VCaP (cell line): ENCODE results near the gene IPO13.
A peak's percentile ranks its signal among the peaks of the same experiment; 100 is the strongest.

Experiments used
- H3K27ac ChIP-seq: fragments of 450-650 bp; 2 replicates; pipeline ENCODE4 v1.5.1; 2017
- TF ChIP-seq, protein P1 (sequence below): fragments of 450-650 bp; conservative IDR thresholded peaks from 2 replicates; pipeline ENCODE4 v1.5.1; 2017; ENCODE audit warnings: mild to moderate bottlenecking, moderate library complexity

The IPO13 gene

DNA sequence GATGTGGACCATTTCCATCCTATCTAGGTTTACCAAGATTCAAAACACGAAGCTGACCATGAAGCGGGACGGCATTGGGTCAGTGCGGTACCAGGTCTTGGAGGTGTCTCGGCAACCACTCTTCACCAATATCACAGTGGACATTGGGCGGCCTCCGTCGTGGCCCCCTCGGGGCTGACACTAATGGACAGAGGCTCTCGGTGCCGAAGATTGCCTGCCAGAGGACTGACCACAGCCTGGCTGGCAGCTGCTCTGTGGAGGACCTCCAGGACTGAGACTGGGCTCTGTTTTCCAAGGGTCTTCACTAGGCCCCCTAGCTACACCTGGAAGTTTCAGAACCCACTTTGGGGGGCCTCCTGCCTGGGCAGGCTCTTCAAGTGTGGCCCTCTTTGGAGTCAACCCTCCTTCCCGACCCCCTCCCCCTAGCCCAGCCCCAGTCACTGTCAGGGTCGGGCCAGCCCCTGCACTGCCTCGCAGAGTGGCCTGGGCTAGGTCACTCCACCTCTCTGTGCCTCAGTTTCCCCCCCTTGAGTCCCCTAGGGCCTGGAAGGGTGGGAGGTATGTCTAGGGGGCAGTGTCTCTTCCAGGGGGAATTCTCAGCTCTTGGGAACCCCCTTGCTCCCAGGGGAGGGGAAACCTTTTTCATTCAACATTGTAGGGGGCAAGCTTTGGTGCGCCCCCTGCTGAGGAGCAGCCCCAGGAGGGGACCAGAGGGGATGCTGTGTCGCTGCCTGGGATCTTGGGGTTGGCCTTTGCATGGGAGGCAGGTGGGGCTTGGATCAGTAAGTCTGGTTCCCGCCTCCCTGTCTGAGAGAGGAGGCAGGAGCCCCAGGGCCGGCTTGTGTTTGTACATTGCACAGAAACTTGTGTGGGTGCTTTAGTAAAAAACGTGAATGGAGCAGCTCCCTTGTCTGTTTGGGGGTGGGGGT lies 43.8 kb downstream of the IPO13 start:
- peak overlapping the region; percentile 86 for H3K27ac ChIP-seq
- TF ChIP-seq, protein P1, sequence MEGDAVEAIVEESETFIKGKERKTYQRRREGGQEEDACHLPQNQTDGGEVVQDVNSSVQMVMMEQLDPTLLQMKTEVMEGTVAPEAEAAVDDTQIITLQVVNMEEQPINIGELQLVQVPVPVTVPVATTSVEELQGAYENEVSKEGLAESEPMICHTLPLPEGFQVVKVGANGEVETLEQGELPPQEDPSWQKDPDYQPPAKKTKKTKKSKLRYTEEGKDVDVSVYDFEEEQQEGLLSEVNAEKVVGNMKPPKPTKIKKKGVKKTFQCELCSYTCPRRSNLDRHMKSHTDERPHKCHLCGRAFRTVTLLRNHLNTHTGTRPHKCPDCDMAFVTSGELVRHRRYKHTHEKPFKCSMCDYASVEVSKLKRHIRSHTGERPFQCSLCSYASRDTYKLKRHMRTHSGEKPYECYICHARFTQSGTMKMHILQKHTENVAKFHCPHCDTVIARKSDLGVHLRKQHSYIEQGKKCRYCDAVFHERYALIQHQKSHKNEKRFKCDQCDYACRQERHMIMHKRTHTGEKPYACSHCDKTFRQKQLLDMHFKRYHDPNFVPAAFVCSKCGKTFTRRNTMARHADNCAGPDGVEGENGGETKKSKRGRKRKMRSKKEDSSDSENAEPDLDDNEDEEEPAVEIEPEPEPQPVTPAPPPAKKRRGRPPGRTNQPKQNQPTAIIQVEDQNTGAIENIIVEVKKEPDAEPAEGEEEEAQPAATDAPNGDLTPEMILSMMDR: no peak

DNA sequence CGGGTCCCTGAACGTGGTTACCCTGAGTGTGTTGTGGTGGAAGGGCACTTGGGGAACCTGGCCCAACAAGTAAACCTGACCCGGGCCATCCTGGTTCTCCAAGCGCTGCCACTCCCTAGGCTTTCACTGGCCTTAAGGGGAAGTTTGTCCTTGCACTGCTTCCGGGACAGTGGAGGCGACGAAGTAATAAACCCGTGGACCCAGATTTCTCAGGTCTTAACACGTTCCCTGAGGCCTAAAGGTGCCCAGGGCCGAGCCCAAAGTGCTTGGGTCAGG lies 44.4 kb downstream of the IPO13 start:
- TF ChIP-seq, protein P1: no peak
- H3K27ac ChIP-seq: peak overlapping the region; percentile 86

DNA sequence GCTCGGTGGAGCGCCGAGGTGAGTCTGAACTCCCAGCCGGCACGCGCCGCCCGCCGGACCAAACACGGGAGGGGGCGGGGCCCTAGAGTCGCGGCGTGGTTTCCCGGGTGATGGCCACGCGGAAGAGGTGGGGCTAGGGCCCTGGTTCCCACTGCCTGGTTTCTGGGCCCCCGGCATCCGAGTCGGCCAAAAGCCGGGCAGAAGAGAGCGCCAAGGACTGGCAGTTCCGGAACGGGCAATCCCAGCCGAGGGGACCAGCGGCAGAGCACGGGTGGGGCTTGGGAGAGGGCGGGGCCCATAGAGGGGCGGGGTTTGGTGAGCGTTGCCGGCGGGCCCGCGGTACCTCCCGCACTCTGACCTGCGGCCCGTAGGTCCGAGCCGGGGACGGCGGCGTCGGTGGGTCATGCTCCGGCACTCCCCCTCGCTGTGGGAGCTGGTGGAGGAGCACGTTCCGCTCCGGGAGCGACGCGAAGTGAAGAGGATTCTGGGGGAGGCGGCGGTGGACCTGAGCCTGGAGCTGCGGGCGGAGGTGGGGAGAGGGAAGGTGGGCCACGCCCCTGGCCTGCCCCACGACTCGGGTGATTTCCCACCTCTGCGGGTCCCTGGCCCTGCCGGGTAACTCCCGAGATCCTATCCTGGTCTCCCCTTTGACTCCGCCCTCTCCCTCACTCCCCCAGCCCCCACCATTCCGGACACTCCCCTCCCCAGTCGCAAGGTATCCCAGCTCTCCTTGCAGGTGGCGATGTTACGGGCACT lies 44.9 kb downstream of the IPO13 start, which contains the start of gene CCDC24:
CCDC24 (plus strand) TSS at position 124 of the 756 bp plus-strand sequence; CDS start at position 404, 280 bp downstream.
- peak within 1 kb of the TSS; percentile 86 for H3K27ac ChIP-seq
- TF ChIP-seq, protein P1: no peak

DNA sequence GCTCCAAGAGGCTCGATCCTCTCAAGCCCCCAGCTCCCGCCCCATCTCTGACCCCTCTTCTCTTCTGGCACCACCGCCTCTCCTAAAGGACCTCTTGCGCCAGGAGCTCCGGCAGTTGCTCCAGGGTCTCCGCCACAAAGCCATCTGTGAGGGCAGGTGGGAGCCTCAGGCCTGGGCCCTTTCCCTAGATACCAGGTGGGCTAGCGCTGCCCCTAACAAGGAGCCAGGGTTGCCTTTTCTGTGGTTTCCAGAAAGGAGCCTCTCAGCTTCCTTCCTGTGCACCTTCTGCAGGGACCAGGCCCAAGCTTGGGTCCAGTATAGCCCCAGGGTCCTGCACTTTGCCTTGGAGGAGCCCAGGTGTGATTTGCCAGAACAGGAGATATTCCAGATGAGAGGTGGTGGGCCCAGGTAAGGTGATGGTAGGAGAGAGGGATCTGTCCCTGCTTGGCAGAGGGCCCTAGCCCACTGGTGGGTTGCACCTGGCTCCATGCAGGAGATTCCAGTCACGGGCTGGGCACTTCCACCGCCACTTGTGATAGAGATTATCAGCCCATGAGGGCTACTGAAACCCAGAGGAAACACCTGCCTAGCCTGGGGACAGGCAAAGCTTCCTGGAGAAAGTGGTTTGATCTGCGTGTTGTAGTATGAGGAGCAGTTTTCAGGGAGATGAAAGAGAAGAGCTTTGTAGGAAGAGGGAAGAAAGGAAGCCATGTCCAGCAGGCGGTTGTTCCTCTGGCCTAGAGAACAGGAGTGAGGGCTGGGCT lies 45.7 kb downstream of the IPO13 start:
- H3K27ac ChIP-seq: peak overlapping the region; percentile 86

DNA sequence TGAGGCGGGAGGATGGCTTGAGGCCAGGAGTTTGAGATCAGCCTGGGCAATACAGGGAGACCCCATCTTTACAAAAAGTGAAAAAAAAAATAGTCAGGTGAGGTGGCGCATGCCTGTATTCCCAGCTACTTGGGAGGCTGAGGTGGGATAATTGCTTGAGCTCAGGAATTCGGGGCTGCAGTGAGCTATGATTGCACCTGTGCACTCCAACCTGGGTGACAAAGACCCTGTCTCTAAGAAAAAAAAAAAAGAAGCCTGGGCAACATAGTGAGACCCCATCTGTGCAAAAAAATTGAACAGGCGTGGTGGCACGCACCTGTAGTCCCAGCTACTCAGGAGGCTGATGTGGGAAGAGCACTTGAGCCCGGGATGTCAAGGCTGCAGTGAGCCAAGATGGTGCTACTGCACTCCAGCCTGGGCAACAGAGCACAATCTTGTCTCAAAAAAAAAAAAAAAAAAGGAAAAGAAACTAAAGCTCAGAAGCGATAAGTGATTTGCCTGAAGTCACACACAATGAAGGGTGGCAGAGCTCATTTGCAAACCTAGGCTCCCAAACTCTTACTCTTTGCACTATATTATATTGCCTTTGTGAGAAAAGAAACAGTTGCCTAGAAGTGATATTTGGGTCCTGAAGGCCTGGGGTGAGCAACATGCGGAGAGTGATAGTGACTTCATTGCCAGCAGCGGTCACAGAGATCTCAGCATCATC lies 46.6 kb downstream of the IPO13 start:
- peak overlapping the region; percentile 86 for H3K27ac ChIP-seq

More for the DNA sequence above, 45.7 kb downstream of the IPO13 start:
- TF ChIP-seq, protein P1: no peak

DNA sequence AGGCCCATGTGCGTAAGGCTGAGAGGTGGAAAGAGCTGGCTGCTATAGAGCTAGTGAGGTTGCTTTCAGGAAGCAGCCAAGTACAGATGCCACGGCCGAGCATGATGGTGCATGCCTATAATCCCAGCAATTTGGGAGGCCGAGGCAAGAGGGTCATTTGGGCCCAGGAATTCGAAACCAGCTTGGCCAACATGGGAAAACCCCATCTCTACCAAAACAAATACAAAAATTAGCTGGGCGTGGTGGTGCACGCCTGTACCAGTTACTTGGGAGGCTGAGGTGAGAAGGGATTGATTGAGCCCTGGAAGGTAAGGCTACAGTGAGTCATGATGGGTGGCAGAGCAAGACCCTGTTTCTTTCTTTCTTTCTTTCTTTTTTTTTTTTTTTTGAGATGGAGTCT lies 47.3 kb downstream of the IPO13 start:
- TF ChIP-seq, protein P1: no peak
- no peak overlapping the region for H3K27ac ChIP-seq

More for the DNA sequence above, 46.6 kb downstream of the IPO13 start:
- TF ChIP-seq, protein P1: no peak
